CD4-positive, alpha-beta T cell (primary cell): ENCODE results near the gene CHST3. TPM values are rescaled to one million over a fixed set of nuclear protein-coding genes. Genes with fewer than 3 reads are reported as not detected.

Source experiments
- ATAC-seq: fragments of 200-7000 bp; cut with Tn5 transposase; one replicate; pipeline ENCODE4 v1.10.0; 2022; ENCODE audit warnings: mild to moderate bottlenecking; ENCODE audit not compliant: poor library complexity
- CTCF ChIA-PET: fragments of 350-600 bp; sonication (Branson Sonifier 250); formaldehyde crosslinking; loops from one replicate; lab custom pipeline; 2021; ENCODE audit warnings: antibody characterized with exemption, inconsistent platforms; lab: Charles Lee
- POLR2A ChIA-PET: fragments of 350-600 bp; sonication (Branson Sonifier 250); formaldehyde crosslinking; loops from one replicate; lab custom pipeline; 2021; ENCODE audit warnings: antibody characterized with exemption, inconsistent platforms; lab: Charles Lee
- DNase-seq, 14 experiments: peaks; one replicate each; pipeline ENCODE4 v3.0.0-alpha.2; 2013 to 2020; ENCODE audit warnings: mixed read lengths in 2 of 14
- H3K27ac ChIP-seq, 2 donors: one replicate each; pipeline versions ENCODE4 v1.5.1 to v1.7.0; 2013; ENCODE audit warnings: low read length in 2 of 2, low read depth in 1 of 2, mild to moderate bottlenecking in 1 of 2
- H3K27me3 ChIP-seq, 2 experiments: 1 replicate in 1 of 2; 2 replicates in 1 of 2; pipeline versions ENCODE4 v1.6.1 to v1.7.0; 2013; ENCODE audit warnings: low read length in 2 of 2, control low read depth in 1 of 2, mild to moderate bottlenecking in 1 of 2, moderate library complexity in 1 of 2; ENCODE audit not compliant: insufficient read depth in 2 of 2, control insufficient read depth in 1 of 2
- H3K36me3 ChIP-seq: one replicate; pipeline ENCODE4 v1.6.1; 2013; ENCODE audit warnings: low read length, control low read depth; ENCODE audit not compliant: insufficient read depth
- H3K4me1 ChIP-seq: one replicate; pipeline ENCODE4 v1.6.1; 2013; ENCODE audit warnings: low read length, control low read depth; ENCODE audit not compliant: insufficient read depth
- H3K4me3 ChIP-seq: one replicate; pipeline ENCODE4 v1.5.1; 2013; ENCODE audit warnings: mild to moderate bottlenecking, low read length, moderate library complexity
- H3K9me3 ChIP-seq, 2 experiments: 1 replicate in 1 of 2; 2 replicates in 1 of 2; pipeline versions ENCODE4 v1.6.1 to v1.7.0; 2013; ENCODE audit warnings: low read length in 2 of 2, mild to moderate bottlenecking in 2 of 2, control low read depth in 1 of 2, moderate library complexity in 1 of 2; ENCODE audit not compliant: control insufficient read depth in 1 of 2, insufficient read depth in 1 of 2
- H3K27ac Mint-ChIP-seq: one replicate; pipeline ENCODE4 v1.8.0; 2020; ENCODE audit warnings: mixed read lengths
- H3K27me3 Mint-ChIP-seq: one replicate; pipeline ENCODE4 v1.8.0; 2021; ENCODE audit warnings: mixed read lengths
- H3K36me3 Mint-ChIP-seq: one replicate; pipeline ENCODE4 v1.8.0; 2021; ENCODE audit warnings: low read depth, mixed read lengths
- H3K4me1 Mint-ChIP-seq: one replicate; pipeline ENCODE4 v1.8.0; 2021; ENCODE audit warnings: low read depth, mixed read lengths
- H3K4me3 Mint-ChIP-seq: one replicate; pipeline ENCODE4 v1.8.0; 2020; ENCODE audit warnings: mild to moderate bottlenecking, mixed read lengths
- H3K9me3 Mint-ChIP-seq: one replicate; pipeline ENCODE4 v1.8.0; 2020; ENCODE audit warnings: mixed read lengths
- intact Hi-C, 2 experiments: fragments of 100-400 bp; cut with DNase I in 1 of 2; cut with micrococcal nuclease in 1 of 2; formaldehyde crosslinking; loops; one replicate each; pipeline versions ENCODE4 v1.15.1 to v1.9.0; 2023 to 2025; cut with DNase I, micrococcal nuclease
- total RNA-seq, 174 experiments: library from RNA in 2 of 174; stranded (reverse) in 2 of 174; gene quantifications; one replicate each; pipeline ENCODE4 v1.2.3 and lab custom pipeline; 2021 to 2026
- TF ChIP-seq, protein P1 (sequence below): fragments of 200-600 bp; IDR thresholded peaks from one replicate; pipeline ENCODE4 v1.8.0; 2022; ENCODE audit warnings: antibody characterized with exemption, mild to moderate bottlenecking

Gene CHST3
- total RNA-seq, 2 experiments from 2014 or later, result not detected

DNA sequence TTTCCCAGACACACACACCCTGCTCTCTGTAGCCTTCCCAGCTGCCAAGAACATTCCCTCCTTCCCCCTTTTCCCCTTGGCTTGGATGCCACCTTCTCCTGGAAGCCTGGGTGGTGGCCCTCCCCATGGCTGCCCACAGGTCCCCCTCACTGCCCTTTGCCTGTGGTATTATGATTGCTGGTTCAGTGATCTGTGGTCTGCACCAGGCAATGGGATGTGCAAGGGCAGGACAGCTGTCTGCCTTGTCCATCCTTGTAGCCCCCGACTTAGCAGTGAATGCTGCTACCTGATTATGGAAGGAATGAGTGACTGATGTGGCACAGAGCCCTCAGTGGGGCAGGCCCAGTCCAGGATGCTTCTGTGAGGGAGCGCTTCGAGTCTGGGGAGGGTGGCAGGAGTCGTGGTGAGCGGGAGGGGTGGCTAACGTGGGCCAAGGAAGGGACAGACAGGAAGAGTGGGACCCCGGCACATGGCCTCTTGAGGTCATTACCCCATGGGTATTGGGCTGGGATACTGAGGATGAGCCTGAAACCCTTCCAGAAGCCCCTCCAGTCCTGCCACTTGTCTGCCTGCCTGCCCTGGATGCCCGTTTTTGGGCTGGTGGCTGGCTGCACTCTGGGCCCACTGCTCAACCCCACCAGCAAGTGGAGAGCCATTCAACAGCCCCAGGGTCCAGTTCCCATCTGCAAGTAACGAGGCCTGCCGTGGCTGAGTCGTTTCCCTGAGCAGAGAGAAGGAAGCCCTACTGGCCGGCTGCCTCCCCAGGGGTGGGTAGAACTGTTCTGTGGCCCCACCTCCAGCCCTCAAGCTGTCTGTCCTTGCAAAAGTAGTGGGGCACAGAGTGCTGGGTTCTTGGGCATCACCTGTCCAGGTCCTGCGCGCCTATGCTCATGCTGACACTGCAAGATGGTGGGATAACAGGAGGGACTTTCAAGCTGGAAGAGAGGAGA is 8.8 kb downstream of the CHST3 start:
- Mint-ChIP-seq H3K4me1 (no peaks in the 10 kb centered on the region), H3K4me3 (no peak overlapping the region), H3K27me3 (peaks cover 5% of the 10 kb centered on the region), H3K9me3 (no peaks in the 10 kb centered on the region), H3K36me3 (no peaks in the 10 kb centered on the region), H3K27ac (no peak overlapping the region)
- no peaks in the 10 kb centered on the region for H3K4me1 ChIP-seq
- ATAC-seq, result no peak
- ChIA-PET CTCF (no interaction called here), POLR2A (no interaction called here)
- DNase-seq, result no peak
- H3K27ac ChIP-seq, result no peak overlapping the region
- no peaks in the 10 kb centered on the region for H3K36me3 ChIP-seq
- H3K4me3 ChIP-seq, result no peak overlapping the region
- intact Hi-C loops, result no loop called here
- no peaks in the 10 kb centered on the region for H3K9me3 ChIP-seq
- TF ChIP-seq, protein P1, sequence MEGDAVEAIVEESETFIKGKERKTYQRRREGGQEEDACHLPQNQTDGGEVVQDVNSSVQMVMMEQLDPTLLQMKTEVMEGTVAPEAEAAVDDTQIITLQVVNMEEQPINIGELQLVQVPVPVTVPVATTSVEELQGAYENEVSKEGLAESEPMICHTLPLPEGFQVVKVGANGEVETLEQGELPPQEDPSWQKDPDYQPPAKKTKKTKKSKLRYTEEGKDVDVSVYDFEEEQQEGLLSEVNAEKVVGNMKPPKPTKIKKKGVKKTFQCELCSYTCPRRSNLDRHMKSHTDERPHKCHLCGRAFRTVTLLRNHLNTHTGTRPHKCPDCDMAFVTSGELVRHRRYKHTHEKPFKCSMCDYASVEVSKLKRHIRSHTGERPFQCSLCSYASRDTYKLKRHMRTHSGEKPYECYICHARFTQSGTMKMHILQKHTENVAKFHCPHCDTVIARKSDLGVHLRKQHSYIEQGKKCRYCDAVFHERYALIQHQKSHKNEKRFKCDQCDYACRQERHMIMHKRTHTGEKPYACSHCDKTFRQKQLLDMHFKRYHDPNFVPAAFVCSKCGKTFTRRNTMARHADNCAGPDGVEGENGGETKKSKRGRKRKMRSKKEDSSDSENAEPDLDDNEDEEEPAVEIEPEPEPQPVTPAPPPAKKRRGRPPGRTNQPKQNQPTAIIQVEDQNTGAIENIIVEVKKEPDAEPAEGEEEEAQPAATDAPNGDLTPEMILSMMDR, result no peak
- peaks cover 0 to 2% of the 10 kb centered on the region in 2 experiments for H3K27me3 ChIP-seq

DNA sequence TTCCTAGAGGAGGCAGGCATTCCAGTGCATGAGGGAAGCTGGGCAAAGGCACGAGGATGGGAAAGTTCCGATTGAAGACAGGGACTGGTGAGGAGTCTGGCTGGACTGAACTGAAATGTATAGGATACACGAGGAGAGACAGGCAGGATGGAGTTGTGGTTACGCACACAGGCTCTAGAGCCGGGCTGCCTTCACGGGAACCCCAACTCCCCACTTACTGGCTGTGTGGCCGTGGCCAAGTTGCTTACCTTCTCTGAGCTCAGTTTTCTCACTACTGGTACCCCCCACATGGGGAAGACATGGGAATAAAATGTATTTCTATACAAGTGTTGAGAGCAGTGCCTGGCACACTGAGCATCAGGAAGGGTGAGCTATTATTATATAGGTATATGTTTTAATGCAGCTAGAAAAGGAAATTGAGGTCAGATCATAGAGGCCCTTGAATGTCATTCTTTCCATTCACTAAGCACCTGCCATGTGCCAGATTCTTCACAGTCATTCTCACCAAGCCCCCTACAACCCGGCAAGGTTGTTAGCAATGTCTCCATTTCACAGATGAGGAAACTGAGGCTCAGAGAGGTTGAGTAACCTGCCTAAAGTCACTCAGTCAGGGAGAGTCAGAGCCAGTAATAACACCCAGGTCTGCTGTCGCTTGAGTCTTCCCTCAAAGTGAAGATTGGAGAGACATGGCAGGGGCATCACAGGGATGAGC is 9.7 kb downstream of the CHST3 start:
- Mint-ChIP-seq H3K4me3 (no peak overlapping the region), H3K27ac (no peak overlapping the region), H3K27me3 (no peaks in the 10 kb centered on the region), H3K4me1 (no peaks in the 10 kb centered on the region), H3K36me3 (no peaks in the 10 kb centered on the region), H3K9me3 (no peaks in the 10 kb centered on the region)
- Histone ChIP-seq H3K9me3 (no peaks in the 10 kb centered on the region), H3K4me1 (no peaks in the 10 kb centered on the region), H3K27me3 (peaks cover 0 to 2% of the 10 kb centered on the region in 2 experiments), H3K27ac (no peak overlapping the region), H3K36me3 (no peaks in the 10 kb centered on the region), H3K4me3 (no peak overlapping the region)
- ChIA-PET CTCF (no interaction called here), POLR2A (no interaction called here)
- TF ChIP-seq, protein P1, result no peak
- no peak for DNase-seq
- intact Hi-C loops, result no loop called here
- no peak for ATAC-seq

DNA sequence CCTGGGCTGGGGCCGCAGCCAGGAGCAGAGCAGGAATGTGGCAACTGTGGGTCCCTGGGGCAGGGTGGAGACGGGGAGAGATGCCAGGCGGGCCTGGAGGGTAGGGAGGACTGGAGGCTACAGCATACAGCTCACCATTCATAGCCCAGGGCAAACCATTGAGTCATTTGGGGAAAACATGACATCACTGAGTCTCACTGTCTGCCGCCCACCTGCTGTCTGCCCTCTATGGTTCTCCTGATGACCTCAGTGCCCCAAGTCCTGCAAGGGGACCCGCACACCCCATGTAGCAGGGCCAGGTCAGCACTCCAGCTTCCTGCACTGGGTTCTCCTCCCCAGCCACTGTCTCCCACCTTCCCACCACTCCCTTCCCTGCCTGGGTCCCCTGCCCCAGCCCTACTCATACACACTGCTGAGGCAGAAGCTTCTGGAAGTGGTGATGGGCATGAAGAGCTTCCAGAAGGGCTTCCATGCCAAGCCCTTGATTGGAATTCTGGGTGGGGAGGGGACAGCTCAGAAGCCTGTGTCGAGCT is 10.4 kb downstream of the CHST3 start:
- H3K9me3 ChIP-seq, result no peaks in the 10 kb centered on the region
- no peaks in the 10 kb centered on the region for H3K4me1 ChIP-seq
- Mint-ChIP-seq H3K36me3 (no peaks in the 10 kb centered on the region), H3K4me3 (no peak overlapping the region), H3K27me3 (no peaks in the 10 kb centered on the region), H3K4me1 (no peaks in the 10 kb centered on the region), H3K9me3 (no peaks in the 10 kb centered on the region), H3K27ac (no peak overlapping the region)
- ChIA-PET POLR2A (no interaction called here), CTCF (no interaction called here)
- no peaks in the 10 kb centered on the region for H3K36me3 ChIP-seq
- DNase-seq, result no peak
- TF ChIP-seq, protein P1, result no peak
- ATAC-seq, result no peak
- H3K27me3 ChIP-seq, result peaks cover 0 to 2% of the 10 kb centered on the region in 2 experiments
- intact Hi-C loops, result no loop called here
- H3K4me3 ChIP-seq, result no peak overlapping the region
- H3K27ac ChIP-seq, result no peak overlapping the region
